OCI-LY1 (cell line): ENCODE data around the gene GLI2.

ENCODE experiments used
- CTCF ChIP-seq: fragments of 200-600 bp; sonication (generic), shearing (Covaris generic); IDR thresholded peaks from 2 replicates; pipeline ENCODE4 v1.5.1; 2017; ENCODE audit warnings: mild to moderate bottlenecking, antibody characterized with exemption, low read length, moderate library complexity, mixed read lengths
- EZH2 ChIP-seq: fragments of 200-600 bp; sonication (generic), shearing (Covaris generic); IDR thresholded peaks from 2 replicates; pipeline ENCODE4 v1.8.0; 2017; ENCODE audit warnings: borderline replicate concordance, mixed run types, mild to moderate bottlenecking, antibody characterized with exemption, low read length, moderate library complexity, mixed read lengths

DNA sequence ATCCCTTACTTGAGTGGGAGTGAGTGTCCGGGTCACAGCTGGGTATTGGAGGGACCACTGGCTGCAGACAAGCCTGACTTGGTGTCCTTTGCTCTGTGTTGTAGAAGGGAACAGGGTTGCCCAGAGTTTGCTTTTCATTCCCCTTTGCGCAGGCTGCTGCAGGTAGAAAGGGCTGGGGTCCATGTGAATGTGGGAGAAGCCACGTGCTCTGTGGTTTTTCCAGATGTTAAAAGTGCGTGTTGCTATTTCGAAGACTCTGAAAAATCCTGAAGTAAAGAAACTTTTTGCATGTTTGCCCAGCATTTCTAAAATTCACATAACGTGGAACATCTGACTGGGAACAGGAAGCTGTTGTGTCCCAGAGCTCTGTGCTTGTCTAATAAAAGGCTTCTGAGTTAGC lies 28.8 kb downstream of the GLI2 start:
- TF ChIP-seq CTCF (no peak), EZH2 (no peak)
